Measurements from ENCODE around the gene MYO5B.
A peak's percentile ranks its signal among the peaks of the same experiment; 100 is the strongest.
"Not testable (repeated sequence)": the region's sequence is repeated elsewhere in the genome, so short reads cannot be mapped to it uniquely, and the experiment has no call there.

Gene MYO5B

GRCh38 chr18:49819823-49820671 is 374.9 kb downstream of the MYO5B start:
- no peak for DNase-seq

GRCh38 chr18:49819071-49819662 is 375.8 kb downstream of the MYO5B start:
- DNase-seq, result no peak

GRCh38 chr18:49817947-49818346 is 377.0 kb downstream of the MYO5B start:
- DNase-seq, result no peak

GRCh38 chr18:49815927-49816326 is 379.0 kb downstream of the MYO5B start:
- no peak for DNase-seq

GRCh38 chr18:49814147-49814499 is 380.8 kb downstream of the MYO5B start:
- peak; percentile 94 for DNase-seq

GRCh38 chr18:49813319-49814146 is 381.4 kb downstream of the MYO5B start, which contains the start of gene ACAA2:
Gene ACAA2, minus strand, starts transcription at chr18:49813533. Its CDS starts 49 bp downstream, at chr18:49813484.
- DNase-seq, result peak; percentile 98

GRCh38 chr18:49813069-49813318 is 382.0 kb downstream of the MYO5B start:
- DNase-seq, result peak; percentile 89

- peak; percentile 20 for DNase-seq
Measured at GRCh38 chr18:49812286-49813068, 382.5 kb downstream of the MYO5B start.

- DNase-seq, result peak; percentile 28
Measured at GRCh38 chr18:49811151-49811938, 383.6 kb downstream of the MYO5B start.

GRCh38 chr18:49808553-49809191 is 386.3 kb downstream of the MYO5B start:
- DNase-seq, result not testable (repeated sequence)

- DNase-seq, result no peak
Measured at GRCh38 chr18:49804096-49804495, 390.9 kb downstream of the MYO5B start.

- no peak for DNase-seq
Measured at GRCh38 chr18:49802623-49803022, 392.3 kb downstream of the MYO5B start.

- not testable (repeated sequence) for DNase-seq
Measured at GRCh38 chr18:49800491-49800890, 394.5 kb downstream of the MYO5B start.

GRCh38 chr18:49799806-49800205 is 395.1 kb downstream of the MYO5B start:
- DNase-seq, result not testable (repeated sequence)

GRCh38 chr18:49798001-49798400 is 396.9 kb downstream of the MYO5B start:
- no peak for DNase-seq

GRCh38 chr18:49795612-49796552 is 399.1 kb downstream of the MYO5B start:
- DNase-seq, result no peak

GRCh38 chr18:49794743-49795142 is 400.2 kb downstream of the MYO5B start:
- DNase-seq, result no peak

GRCh38 chr18:49789560-49790134 is 405.3 kb downstream of the MYO5B start:
- not testable (repeated sequence) for DNase-seq

- DNase-seq, result no peak
Measured at GRCh38 chr18:49788327-49788898, 406.5 kb downstream of the MYO5B start.
